ENCODE measurements around the gene RADIL.
"Not testable (repeated sequence)": the region's sequence is repeated elsewhere in the genome, so short reads cannot be mapped to it uniquely, and the experiment has no call there.

The RADIL gene

DNA sequence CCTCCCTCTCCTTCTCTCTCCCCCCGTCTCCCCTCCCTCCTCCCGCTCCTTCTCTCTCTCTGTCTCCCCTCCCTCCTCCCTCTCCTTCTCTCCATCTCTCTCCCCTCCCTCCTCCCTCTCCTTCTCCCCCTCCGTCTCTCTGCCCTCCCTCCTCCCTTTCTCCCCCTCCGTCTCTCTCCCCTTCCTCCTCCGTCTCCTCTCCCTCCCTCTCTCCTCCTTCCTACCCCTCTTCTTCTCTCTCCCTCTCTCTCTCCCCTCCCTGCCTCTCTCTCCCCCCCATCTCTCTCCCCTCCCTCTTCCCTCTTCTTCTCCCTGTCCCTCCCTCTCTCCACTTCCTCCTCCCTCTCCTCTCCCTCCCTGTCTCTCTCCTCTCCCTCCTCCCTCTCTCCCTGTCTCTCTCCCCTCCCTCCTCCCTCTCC, 75.9 kb downstream of the RADIL start:
- H3K4me3 ChIP-seq (ENCODE audit: low read depth, low read length): no peak overlapping the region
- no peak for TF ChIP-seq CTCF (IDR thresholded peaks at IDR 0.05; ENCODE audit: low read depth, low read length, missing control alignments)
- no peak for DNase-seq (ENCODE audit: low read depth)

DNA sequence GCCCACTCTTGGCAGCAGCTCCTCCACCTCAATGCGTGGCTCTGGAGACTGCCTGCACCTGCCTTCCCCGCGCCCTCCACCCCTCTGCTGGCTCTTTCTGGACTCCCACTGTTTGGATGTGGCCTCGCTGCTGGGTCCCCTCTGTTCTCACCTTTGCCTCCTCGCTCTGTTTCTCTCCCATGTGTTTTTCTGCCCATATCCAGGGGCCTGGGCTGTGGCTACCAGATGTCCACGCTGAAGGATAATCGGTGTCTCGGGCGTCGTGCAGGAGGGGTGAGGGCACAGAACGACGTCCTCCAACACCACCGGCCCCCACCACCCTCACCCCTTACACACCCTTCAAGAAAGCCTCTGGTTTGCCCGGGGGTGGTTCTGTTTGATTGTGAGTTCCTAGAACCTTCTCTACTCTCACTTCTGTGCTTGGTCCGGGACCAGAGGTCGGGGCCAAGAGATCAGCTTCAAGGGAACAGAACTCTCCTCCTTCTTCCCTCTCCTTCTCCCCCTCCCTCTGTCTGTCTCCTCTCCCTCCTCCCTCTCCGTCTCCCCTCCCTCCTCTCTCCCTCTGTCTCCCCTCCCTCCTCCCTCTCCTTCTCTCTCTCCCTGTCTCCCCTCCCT, 76.4 kb downstream of the RADIL start:
- no peak for DNase-seq (ENCODE audit: low read depth)
- no peak for TF ChIP-seq CTCF (IDR thresholded peaks at IDR 0.05; ENCODE audit: low read depth, low read length, missing control alignments)

DNA sequence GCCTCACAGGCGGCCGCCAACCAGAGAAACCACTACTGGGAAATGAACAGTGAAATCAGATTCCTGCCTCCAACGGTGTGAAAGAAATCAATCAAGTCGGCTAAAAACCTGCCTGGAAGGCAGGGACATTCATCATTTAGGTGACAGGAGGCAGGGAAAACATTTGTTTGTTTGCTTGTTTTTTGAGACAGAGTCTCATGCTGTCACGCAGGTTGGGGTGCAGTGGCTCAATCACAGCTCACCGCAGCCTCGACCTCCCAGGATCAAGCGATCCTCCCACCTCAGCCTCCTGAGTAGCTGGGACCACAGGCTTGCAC, 77.6 kb downstream of the RADIL start:
- no peak for TF ChIP-seq CTCF (IDR thresholded peaks at IDR 0.05; ENCODE audit: low read depth, low read length, missing control alignments)
- DNase-seq (ENCODE audit: low read depth): no peak
- no peak overlapping the region for H3K4me3 ChIP-seq (ENCODE audit: low read depth, low read length)

More for the DNA sequence above, 76.4 kb downstream of the RADIL start:
- H3K4me3 ChIP-seq (ENCODE audit: low read depth, low read length): no peak overlapping the region

DNA sequence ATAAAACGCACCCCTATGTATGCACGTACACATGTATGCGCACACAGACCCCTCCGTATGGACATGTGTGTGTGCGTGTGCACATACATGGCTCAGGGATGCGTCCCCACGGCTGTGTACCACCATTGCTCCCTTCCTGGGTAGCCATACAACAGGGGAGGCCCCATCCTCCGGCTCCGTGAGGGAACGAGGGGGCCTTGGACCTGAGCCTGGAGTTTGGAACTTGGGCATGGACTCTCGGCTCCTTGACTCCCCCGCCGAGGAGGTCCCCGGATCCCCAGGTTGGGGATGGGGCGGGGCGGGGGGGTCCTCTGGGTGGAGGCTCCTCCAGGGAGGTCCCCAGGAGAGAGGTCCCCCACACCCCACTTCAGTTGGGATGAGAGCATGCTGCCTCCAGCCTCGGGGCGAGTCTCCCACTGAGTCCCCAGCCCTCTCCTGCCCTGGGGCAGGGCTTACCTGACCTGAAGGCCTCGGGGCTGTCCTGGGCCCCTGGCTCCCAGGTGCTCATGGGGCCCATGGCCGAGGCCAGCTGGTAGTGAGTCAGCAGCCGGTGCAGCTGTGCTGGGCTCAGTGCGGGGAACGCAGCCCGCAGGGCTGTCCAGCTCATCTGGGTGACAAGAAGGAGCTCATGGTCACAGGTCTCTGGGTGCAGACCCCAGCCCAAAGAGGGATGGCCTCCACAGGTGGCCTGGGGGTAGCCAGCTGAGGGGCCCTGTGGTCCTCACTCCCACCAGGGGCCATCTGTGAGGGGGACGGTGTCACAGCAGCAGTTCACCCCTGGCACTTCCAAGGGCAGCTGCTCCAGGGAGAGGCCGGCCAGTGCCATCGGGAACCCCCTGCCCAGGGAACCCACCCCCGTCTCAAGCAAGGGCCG, 78.2 kb downstream of the RADIL start:
- DNase-seq (ENCODE audit: low read depth): no peak

DNA sequence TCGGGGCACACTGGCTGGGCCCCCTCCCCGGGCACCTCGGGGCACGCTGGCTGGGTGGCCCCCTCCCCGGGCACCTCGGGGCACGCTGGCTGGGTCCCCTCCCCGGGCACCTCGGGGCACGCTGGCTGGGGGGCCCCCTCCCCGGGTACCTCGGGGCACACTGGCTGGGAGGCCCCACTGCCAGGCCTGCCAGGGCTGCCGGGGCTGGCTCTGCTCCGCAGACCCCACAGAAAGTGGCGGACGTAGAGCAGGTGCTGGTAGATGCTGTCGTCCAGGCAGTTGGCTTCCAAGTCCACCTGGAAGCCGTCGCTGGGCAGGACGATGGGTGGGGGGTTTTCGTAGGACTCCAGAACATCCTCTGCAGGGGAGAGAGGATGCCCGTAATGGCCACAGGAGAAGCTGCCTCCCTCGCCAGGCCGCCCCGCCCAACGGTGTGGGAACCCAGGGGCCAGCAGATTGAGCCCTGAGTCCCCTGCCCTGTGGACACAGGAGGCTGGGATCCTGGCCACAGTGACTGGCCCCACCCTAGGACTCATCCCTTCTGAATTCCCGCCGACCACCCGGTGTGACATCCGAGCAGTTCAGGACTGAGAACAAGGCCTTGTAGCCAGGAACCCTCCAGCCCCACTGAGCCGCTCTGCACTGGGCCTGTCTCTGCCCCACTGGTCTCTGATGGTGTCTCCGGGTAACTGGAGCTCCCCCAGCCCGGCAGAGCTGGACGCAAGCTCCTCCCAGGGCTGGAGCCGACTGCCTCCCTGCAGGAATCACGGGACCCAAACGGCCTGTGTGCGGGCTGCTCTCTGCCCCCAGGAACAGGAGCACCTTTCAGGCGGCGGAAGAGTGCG, 79.9 kb downstream of the RADIL start:
- no peak for DNase-seq (ENCODE audit: low read depth)
- TF ChIP-seq CTCF (IDR thresholded peaks at IDR 0.05; ENCODE audit: low read depth, low read length, missing control alignments): no peak
- no peak overlapping the region for H3K4me3 ChIP-seq (ENCODE audit: low read depth, low read length)

More for the DNA sequence above, 78.2 kb downstream of the RADIL start:
- H3K4me3 ChIP-seq (ENCODE audit: low read depth, low read length): no peak overlapping the region
- no peak for TF ChIP-seq CTCF (IDR thresholded peaks at IDR 0.05; ENCODE audit: low read depth, low read length, missing control alignments)

GRCh38 chr7:4802577-4802976, 80.9 kb downstream of the RADIL start:
- not testable (repeated sequence) for H3K4me3 ChIP-seq (ENCODE audit: low read depth, low read length); DNase-seq (ENCODE audit: low read depth)

GRCh38 chr7:4801839-4802231, 81.7 kb downstream of the RADIL start:
- DNase-seq (ENCODE audit: low read depth): no peak
- H3K4me3 ChIP-seq (ENCODE audit: low read depth, low read length): no peak overlapping the region
- TF ChIP-seq CTCF (IDR thresholded peaks at IDR 0.05; ENCODE audit: low read depth, low read length, missing control alignments): no peak

All from GM12864 (cell line).